Choroid plexus epithelial cell (primary cell): Measurements from ENCODE around the gene VRTN.

Source experiments
- DNase-seq: peaks from one replicate; pipeline ENCODE4 v3.0.0-alpha.2; 2010; ENCODE audit warnings: low read depth
- H3K4me3 ChIP-seq: 2 replicates; pipeline ENCODE4 v1.5.1; 2011; ENCODE audit warnings: low read depth, mild to moderate bottlenecking, control low read depth, low read length, moderate library complexity
- TF ChIP-seq, protein P1 (sequence below): conservative IDR thresholded peaks from 2 replicates; pipeline ENCODE4 v1.5.1; 2011; ENCODE audit warnings: low read depth, mild to moderate bottlenecking, control low read depth, inconsistent platforms, low read length, moderate library complexity

VRTN gene

DNA sequence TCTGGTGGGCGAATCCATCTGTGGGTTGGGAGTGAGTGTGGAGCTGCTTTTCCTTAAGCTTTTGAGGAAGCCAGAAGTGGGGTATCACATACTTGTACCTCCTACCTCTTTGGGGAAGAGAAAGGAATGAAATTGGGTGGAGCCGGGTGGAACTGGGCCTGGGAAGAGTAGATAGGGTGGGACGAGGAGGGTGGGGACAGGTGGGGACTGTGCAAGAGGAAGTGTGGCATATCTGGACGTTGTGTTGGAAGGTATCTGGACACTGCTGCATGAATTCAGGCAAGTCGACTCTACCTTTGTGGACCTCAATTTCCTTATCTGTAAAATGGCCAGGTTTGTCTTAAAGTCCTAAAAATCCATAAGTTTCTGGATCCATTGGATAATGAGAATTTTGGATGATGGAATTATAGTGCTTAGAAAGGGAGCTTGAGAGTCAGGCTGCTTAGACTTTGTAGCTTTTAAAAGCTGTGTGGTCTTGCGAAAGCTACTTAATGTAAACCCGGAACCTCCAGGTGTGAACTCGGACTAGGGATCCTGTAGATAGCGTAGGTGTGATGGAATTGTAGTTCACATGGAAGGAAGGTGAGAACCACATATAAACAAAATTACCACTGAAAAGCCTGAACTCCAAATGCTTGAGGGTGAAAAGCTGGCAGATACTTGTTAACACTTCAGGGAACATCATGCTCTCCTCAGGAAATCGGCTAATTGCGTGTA, 2.1 kb downstream of the VRTN start:
- no peak overlapping the region for H3K4me3 ChIP-seq
- no peak for DNase-seq
- TF ChIP-seq, protein P1, sequence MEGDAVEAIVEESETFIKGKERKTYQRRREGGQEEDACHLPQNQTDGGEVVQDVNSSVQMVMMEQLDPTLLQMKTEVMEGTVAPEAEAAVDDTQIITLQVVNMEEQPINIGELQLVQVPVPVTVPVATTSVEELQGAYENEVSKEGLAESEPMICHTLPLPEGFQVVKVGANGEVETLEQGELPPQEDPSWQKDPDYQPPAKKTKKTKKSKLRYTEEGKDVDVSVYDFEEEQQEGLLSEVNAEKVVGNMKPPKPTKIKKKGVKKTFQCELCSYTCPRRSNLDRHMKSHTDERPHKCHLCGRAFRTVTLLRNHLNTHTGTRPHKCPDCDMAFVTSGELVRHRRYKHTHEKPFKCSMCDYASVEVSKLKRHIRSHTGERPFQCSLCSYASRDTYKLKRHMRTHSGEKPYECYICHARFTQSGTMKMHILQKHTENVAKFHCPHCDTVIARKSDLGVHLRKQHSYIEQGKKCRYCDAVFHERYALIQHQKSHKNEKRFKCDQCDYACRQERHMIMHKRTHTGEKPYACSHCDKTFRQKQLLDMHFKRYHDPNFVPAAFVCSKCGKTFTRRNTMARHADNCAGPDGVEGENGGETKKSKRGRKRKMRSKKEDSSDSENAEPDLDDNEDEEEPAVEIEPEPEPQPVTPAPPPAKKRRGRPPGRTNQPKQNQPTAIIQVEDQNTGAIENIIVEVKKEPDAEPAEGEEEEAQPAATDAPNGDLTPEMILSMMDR: no peak

DNA sequence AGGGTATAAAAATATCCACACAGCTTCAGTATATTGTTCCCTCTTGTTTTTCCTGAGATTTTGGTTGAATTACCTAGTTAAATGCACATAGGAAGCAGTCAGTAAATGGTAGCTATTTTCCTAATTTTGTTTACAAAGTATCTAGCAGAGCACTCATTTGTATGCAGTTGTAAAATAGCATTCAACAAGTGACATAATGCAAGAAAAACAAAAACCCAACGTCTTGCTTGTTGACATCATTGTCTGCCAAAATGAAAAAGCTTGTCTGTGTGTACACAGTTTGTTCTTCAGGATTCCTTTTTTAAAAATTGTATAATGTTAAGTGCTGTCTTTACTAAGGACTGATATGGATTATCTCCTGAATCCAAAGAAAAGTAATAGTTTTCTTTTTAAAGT, 2.7 kb downstream of the VRTN start:
- no peak overlapping the region for H3K4me3 ChIP-seq
- DNase-seq: no peak
- TF ChIP-seq, protein P1: no peak

DNA sequence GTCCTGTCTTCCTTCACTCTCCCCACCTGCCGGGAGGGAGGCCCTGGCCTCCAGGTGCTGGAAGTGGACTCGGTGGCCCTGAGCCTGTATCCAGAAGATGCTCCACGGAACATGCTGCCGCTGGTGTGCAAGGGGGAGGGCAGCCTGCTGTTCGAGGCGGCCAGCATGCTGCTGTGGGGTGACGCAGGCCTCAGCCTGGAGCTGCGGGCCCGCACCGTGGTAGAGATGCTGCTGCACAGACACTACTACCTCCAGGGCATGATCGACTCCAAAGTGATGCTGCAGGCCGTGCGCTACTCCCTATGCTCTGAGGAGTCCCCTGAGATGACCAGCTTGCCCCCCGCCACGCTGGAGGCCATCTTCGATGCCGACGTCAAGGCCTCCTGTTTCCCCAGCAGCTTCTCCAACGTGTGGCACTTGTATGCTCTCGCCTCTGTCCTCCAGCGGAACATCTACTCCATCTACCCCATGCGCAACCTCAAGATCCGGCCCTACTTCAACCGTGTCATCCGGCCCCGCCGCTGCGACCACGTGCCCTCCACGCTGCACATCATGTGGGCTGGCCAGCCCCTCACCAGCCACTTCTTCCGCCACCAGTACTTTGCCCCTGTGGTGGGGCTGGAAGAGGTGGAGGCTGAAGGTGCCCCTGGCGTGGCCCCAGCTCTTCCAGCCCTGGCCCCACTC, 8.8 kb downstream of the VRTN start:
- no peak for DNase-seq
- no peak overlapping the region for H3K4me3 ChIP-seq
- TF ChIP-seq, protein P1: no peak

DNA sequence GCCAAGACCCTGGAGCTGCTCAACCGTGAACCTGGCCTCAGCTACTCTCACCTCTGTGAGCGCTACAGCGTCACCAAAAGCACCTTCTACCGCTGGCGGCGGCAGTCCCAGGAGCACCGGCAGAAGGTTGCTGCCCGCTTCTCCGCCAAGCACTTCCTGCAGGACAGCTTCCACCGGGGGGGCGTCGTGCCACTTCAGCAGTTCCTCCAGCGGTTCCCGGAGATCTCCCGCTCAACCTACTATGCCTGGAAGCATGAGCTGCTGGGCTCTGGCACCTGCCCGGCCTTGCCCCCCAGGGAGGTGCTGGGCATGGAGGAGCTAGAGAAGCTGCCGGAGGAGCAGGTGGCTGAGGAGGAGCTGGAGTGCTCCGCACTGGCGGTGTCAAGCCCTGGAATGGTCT, 9.3 kb downstream of the VRTN start:
- DNase-seq: no peak
- TF ChIP-seq, protein P1: no peak
- H3K4me3 ChIP-seq: no peak overlapping the region

DNA sequence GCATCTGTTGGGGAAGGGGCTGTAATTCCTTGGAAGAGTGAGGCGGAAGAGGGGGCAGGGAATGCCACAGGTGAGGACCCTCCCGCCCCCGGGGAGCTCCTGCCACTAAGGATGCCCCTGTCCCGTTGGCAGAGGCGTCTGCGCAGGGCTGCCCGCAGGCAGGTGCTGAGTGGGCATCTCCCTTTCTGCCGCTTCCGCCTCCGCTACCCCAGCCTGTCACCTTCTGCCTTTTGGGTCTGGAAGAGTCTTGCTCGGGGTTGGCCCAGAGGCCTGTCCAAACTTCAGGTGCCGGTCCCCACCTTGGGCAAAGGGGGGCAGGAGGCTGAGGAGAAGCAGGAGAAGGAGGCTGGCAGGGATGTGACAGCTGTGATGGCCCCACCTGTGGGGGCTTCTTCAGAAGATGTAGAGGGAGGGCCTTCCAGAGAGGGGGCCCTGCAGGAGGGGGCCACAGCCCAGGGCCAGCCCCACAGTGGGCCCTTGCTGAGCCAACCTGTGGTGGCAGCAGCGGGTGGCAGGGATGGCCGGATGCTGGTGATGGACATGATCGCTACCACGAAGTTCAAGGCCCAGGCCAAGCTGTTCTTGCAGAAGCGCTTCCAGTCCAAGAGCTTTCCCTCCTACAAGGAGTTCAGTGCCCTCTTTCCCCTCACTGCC, 10.0 kb downstream of the VRTN start:
- H3K4me3 ChIP-seq: no peak overlapping the region
- TF ChIP-seq, protein P1: no peak
- no peak for DNase-seq

DNA sequence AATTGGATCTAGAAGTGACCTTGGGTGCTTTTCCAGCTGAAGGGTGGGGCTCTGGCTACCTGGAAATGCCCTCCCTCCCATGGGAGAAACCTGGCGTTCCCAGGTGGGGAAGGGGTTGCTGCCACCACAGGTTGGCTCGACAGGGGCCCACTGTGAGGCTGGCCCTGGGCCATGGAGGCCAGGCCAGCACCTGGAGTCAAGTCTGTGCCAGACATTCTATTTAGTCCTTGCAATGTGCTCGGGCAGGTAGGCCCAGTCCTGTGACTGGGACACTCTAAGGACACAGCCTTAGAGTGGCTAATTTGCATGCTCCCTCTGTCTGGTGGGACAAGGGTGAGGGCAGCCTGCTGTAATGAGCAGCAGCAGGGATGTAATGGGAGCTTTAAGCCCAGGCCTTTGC, 11.9 kb downstream of the VRTN start:
- DNase-seq: no peak
- TF ChIP-seq, protein P1: no peak
- no peak overlapping the region for H3K4me3 ChIP-seq
